Fibroblast of lung (primary cell): ENCODE measurements around the gene BCAT1.

Experiments
- CTCF ChIP-seq, 2 donors: IDR thresholded peaks in 1 of 2; conservative IDR thresholded peaks in 1 of 2; 1 replicate in 1 of 2; 2 replicates in 1 of 2; pipeline ENCODE4 v1.5.1; 2011 to 2012; ENCODE audit warnings: low read length in 2 of 2, control low read depth in 1 of 2, inconsistent platforms in 1 of 2, low read depth in 1 of 2, mild to moderate bottlenecking in 1 of 2
- EZH2 ChIP-seq: IDR thresholded peaks from 2 replicates; pipeline ENCODE4 v1.5.1; 2012; ENCODE audit warnings: low read length, control low read depth, mild to moderate bottlenecking; ENCODE audit errors: missing control alignments

- TF ChIP-seq CTCF (conservative IDR thresholded peaks at IDR 0.05 in 1 of 2, IDR thresholded peaks at IDR 0.05 in 1 of 2; ENCODE audit: low read depth in 1 of 2, low read length in 2 of 2) (no peak), EZH2 (no peak)
Observed at GRCh38 chr12:24760606-24761378, 188.1 kb downstream of the BCAT1 start.
